ENCODE measurements around the gene MICAL3. TPM values are rescaled to one million over a fixed set of nuclear protein-coding genes. Genes with fewer than 3 reads are reported as not detected.
"Not testable (repeated sequence)": the region's sequence is repeated elsewhere in the genome, so short reads cannot be mapped to it uniquely, and the experiment has no call there.

The MICAL3 gene
- total RNA-seq, 1 donor from 2014 or later = 23.4 TPM

GRCh38 chr22:17891481-17892167, 132.7 kb downstream of the MICAL3 start:
- DNase-seq (ENCODE audit: low read depth) = peak; percentile 68

- peak; percentile 84 for DNase-seq (ENCODE audit: low read depth)
Measured at GRCh38 chr22:17890892-17891291, 133.5 kb downstream of the MICAL3 start.

GRCh38 chr22:17890245-17890671, 134.1 kb downstream of the MICAL3 start:
- peak; percentile 91 for DNase-seq (ENCODE audit: low read depth)

- no peak for DNase-seq (ENCODE audit: low read depth)
Measured at GRCh38 chr22:17888855-17889254, 135.5 kb downstream of the MICAL3 start.

DNA sequence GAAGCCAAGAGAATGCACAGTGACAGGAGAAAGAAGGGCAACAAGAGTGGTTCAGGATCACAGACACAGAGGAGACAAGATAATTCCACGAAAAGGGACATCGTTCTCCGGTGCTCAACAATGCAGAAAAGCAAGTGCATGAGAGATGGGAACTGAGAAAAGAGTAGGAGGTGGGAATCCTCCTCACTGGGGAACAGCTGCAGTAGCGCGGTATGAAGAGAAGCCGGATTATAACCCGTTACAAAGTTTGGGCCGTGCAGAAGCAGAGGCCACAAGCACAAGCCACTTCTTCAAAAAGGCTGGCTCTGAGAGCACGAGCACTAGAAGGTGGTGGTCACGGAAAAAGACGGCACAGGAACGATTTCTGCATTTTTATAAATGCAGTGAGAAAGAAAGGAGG, 135.9 kb downstream of the MICAL3 start:
- no peak for DNase-seq (ENCODE audit: low read depth)

DNA sequence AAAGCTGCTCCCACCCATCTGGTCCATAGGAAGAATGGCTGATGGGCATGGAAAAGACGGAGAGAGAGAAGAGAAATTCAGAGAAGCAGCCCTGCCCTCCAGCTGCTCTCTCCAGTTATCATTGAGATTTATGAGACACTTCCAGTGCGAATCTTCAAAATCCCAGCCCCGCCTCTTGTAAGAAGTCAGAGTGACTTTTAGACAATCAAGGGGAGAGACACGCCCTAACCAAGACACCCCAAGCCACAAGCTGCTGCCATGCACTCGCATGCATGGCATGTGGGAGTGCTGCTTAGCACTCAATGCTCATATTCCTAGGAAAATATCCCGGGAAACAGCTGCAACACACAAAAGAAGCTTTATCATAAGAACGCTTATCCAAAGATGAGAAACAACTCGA, 139.5 kb downstream of the MICAL3 start:
- DNase-seq (ENCODE audit: low read depth) = peak; percentile 78

GRCh38 chr22:17884084-17884483, 140.3 kb downstream of the MICAL3 start:
- no peak for DNase-seq (ENCODE audit: low read depth)

GRCh38 chr22:17883356-17883755, 141.0 kb downstream of the MICAL3 start:
- DNase-seq (ENCODE audit: low read depth) = no peak

DNA sequence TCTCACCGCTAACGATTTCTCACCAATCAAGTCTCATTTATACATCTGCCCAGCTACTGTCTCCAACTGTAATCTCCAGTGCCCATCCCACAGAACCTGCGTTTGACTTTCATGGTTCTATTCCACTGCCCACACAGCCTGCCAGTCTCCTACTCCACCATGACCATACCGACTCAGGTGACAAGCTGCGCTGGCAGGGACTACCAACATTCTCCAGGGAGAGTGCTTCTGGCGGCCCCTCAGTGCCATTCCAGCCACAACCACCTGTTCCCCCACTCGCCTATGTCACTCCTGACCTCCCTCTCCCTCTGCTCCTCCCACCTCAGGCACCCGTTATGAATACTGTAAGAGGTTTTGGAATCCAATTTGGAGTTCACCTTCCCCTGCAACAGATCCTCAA, 141.6 kb downstream of the MICAL3 start:
- peak; percentile 68 for DNase-seq (ENCODE audit: low read depth)

DNA sequence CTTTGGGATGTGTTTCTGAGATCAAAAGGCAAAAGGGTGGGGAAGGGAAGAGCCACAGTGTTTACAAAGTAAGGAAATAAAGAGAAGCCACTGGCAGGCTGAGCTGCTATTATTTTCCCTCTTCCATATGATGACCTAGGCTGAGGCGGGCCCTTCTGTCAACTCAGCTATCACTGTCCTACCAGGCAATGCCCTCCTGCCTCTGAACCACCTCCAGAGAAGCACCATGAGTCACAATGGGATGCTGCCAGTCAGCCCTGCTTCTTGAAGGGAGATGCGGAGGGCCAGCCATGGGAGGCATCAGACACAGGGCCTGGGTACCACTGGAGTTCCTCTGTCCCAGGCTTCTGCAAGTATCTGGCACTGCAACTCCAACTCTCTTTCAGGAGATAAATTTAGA, 142.2 kb downstream of the MICAL3 start:
- no peak for DNase-seq (ENCODE audit: low read depth)

- DNase-seq (ENCODE audit: low read depth) = no peak
Measured at GRCh38 chr22:17881366-17881765, 143.0 kb downstream of the MICAL3 start.

DNA sequence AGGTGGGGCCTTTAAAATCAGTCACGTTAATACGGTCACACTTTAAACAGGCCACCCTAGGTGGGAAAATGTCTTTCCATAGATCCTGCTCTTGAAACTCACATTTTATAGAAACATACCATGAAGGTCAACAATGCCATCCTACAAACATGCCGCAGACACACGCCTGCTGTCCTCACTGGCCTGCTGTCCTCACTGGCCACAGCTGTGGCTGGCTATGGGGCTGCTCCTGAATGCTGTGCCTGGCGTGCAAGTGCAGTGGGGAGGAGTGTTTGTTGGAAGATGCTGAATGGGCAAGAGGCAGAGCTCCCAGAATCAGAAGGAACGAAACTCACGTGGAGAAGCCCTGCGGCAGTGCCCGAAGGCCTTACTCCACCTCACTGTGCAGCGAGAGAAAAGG, 143.9 kb downstream of the MICAL3 start:
- no peak for DNase-seq (ENCODE audit: low read depth)

DNA sequence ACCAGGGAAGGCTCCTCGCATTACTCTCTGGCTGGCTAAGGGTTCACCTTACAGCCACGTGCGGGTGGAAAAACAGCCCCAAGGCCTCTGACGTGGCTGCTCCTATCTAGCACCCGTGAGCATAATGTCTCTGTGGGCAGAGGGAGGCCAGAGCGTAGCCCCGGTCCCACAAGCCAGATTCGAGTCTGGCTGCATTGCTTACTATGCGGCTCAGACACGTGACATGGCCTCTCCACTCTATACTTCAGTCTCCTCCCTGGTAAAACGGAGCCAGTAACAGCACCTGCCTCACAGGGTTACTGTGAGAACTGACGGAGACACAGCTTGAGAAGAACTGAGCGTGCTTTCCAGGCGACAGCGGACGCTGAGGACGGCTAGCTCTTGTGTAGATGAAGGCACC, 144.3 kb downstream of the MICAL3 start:
- no peak for DNase-seq (ENCODE audit: low read depth)

GRCh38 chr22:17878941-17879340, 145.4 kb downstream of the MICAL3 start:
- DNase-seq (ENCODE audit: low read depth) = no peak

- DNase-seq (ENCODE audit: low read depth) = no peak
Measured at GRCh38 chr22:17878186-17878694, 146.1 kb downstream of the MICAL3 start.

DNA sequence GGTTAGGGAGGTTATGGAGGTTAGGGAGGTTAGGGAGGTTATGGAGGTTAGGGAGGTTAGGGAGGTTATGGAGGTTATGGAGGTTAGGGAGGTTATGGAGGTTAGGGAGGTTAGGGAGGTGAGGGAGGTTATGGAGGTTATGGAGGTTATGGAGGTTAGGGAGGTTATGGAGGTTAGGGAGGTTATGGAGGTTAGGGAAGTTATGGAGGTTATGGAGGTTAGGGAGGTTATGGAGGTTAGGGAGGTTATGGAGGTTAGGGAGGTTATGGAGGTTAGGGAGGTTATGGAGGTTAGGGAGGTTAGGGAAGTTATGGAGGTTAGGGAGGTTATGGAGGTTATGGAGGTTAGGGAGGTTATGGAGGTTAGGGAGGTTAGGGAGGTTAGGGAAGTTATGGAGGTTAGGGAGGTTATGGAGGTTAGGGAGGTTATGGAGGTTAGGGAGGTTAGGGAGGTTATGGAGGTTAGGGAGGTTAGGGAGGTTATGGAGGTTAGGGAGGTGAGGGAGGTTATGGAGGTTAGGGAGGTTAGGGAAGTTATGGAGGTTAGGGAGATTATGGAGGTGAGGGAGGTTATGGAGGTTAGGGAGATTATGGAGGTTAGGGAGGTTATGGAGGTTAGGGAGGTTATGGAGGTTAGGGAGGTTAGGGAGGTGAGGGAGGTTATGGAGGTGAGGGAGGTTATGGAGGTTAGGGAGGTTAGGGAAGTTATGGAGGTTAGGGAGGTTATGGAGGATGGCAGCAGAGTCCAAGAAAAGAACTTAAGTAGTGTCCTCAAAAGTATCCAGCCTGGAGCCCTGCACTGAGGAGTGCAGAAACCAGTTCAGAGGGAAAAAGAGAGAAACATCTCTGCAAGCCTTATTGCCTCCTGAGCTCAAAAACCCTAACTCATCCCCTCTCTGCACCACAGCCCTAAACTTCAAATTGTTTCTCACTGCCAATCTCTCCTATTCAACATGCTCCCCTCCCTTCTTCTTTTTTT, 147.2 kb downstream of the MICAL3 start:
- not testable (repeated sequence) for DNase-seq (ENCODE audit: low read depth)

DNA sequence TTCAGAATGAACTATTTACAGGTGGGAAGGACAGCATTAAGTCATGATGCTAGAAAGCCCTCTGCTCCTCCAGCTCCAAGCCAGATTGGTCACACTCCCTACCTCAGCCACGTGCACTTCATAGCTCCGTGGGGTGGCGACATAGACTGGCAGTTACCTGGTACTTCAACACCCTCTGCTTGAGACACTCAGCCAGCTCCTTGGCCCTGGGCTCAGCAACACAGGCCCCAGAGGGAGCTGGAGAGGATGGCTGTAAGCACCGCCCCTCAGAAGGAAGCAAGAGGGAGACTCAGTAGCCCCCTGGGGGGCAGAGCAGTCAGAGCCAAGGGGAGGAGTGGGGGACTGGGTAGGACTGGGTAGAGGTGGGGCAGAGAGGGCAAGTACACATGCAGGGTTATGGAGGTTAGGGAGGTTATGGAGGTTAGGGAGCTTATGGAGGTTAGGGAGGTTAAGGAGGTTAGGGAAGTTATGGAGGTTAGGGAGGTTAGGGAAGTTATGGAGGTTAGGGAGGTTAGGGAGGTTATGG, 148.0 kb downstream of the MICAL3 start:
- no peak for DNase-seq (ENCODE audit: low read depth)

- no peak for DNase-seq (ENCODE audit: low read depth)
Measured at GRCh38 chr22:17875631-17876030, 148.7 kb downstream of the MICAL3 start.

GRCh38 chr22:17875156-17875555, 149.2 kb downstream of the MICAL3 start:
- DNase-seq (ENCODE audit: low read depth) = no peak

DNA sequence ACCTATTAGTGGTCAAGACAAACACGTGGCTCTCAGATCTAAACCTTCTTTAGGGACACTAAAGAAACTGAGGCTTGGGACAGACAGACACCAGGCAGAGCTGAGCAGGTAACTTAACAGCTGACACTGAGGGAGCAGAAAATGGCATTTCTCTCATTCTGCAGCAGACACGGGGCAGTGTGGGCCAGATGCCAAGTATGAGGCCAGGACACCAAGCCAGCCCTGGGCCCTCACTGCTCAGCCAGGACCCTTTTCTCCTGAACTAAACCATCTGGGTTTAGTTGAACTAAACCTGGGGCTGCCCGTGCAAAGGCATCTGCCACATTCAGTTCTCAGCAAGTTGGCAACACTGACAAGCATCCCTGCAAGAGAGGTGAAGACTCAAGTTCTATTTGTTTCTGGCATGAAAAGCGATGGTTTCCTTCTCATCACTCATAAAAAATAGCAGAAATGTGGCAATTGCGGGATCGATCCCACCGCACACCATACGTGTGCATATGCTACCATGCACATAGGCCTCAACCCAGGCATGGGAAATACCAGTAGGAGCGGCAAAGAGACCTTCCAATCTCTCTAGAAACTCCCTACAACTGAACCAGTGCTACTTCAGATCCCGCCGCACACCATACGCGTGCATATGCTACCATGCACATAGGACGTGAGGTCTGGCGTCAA, 150.0 kb downstream of the MICAL3 start:
- no peak for DNase-seq (ENCODE audit: low read depth)

DNA sequence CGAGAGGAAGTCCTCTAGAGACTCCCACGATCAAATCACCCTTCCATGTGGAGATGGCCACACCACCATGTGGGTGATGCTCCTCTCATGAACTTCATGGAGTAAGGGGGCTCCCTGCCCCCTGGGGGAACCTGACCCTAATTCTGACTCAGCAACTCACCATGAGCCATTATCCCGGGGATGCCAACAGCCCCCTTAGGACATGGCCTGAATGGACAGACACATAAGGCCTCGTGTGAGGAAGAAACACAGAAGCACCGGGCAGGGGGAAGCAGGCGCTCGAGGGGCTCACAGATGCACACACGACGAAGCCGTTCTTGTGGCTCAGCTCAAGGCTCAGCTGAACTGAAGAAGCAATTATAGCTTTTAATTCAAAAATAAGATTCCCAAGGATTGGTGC, 150.6 kb downstream of the MICAL3 start:
- no peak for DNase-seq (ENCODE audit: low read depth)
